Hematopoietic multipotent progenitor cell treated with erythropoietin and hydrocortisone succinate and interleukin-3 and kit ligand, for 17 days (in vitro differentiated cells): ENCODE measurements around the gene SHANK2.

Experiments used
- DNase-seq: peaks from one replicate; pipeline ENCODE4 v3.0.0-alpha.2; 2015; ENCODE audit warnings: low spot score

The SHANK2 gene

DNA sequence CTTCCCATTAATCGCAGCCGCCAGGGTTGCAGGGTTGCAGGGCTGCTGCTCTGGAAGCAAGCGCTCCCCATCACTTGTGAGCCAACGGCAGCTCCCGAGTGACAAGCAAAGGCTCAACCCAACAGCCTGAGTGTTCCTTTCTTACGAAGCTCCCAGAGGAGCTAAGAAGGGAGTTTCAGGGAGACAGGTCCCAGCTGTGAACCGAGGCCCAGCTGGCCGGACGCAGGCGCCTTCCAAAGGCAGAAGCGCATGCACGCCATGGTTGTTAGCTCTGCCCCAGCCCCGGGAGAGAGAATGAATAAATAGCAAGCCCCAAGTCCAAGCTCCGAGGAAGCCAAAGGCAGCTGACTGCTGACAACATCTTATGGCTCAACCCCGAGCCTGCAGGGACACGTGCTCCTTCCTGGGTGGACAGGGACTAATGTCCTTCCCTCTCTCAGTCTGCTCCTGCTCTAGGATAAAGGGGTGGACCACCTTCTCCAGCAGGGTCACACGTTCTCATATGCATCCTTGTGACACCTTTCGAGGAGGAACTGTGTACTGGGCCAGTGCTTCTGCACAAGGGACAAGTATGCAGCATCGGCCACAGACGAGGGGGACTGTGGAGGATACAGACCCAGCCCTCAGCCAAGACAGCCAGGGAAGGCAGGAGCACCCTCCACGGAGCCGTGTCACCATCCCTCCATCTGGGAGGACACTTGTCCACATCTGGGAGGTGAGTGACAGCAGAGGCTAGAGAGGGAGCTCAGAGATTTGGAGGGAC, 29.9 kb downstream of the SHANK2 start:
- no peak for DNase-seq

DNA sequence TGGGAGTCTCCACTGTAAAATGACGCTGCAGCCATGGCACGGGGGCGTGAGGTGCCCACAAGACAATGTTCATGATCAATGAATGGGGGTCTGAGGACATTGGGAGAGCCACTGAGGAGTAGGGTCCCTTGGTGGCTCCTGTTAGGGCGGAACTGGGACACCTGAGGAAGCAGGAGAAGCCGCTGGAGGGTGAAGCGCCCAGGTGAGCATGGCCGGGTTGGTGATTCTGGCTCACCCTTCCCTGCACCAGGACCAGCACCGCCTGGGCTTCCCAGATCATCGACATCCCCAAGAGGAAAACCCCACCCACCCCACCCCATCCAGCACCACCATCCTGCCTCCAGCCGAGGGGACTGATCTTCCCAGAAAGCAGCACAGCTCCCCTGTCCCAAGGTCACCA, 30.6 kb downstream of the SHANK2 start:
- DNase-seq = no peak

DNA sequence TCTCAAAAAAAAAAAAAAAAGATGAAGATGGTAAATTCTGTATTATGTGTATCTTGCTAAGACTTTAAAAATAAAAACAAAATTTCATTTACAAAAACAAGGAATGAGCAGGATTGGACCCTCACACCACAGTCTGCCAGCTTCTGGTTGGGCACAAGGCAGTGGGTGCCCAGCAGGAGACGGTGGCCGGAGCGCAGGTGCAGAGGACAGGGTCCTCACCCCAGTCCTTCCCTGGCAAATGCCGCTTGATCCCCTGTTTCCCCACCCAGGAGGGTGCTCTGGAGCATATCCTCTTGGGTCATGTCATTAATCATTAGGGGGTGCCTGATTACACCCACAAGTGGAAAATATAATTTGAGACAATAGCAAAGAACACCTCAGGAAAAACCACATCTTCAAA, 31.2 kb downstream of the SHANK2 start:
- DNase-seq = no peak

DNA sequence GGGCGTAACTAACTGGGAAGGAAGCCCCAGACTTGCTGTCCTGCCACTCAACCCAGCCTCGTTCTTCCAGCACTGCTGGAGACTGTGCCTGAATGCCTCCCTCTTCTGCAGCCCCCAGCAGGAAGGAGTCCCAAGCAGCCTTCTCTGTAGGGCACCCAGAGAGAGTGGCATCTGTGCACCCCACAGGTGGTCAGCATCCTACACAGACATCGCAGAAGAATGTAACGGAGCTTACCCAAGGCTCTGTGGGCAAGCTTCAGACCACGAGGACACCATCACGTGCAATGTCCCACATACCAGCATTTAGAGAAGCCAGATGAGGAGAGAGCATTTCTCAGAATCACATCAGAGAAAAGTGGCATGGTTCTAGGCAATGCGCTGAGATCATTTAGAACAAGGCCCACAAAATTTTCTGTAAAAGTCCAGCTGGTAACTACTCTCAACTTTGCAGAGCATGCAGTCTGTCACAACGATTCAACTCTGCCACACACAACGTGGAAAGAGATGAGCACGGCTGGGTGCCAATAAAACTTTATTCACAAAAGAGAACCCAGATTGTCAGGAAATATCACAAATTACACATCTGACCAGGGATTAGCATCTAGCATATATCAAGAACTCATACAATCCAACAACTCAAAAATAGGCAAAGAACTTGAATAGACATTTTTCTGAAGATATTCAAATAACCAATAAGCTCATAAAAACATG, 33.4 kb downstream of the SHANK2 start:
- DNase-seq = no peak

DNA sequence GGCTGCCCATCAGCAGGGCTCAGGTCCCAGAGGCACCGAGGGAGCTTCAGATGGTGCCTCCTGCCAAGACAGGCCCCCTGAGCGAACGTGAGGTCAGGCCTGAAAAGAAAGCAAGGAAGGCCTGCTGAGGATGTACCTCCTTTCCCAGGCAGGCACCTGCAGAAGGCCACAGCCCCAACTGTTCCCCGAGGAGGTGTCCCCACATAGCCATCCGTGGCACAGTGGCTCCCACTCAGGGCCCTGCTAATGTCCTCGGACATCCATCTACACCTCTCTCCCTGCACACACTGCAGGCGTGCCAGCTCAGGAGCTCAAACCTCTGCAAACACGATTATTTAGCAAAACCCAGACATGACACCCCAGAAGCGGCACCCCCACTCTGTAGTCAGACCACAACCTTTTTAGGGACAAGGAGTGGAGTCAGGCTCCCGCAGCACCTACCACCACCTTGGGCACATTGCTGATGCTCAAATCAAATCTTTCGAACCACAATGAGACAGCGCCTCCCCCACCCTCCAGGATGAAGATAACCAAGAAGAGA, 36.9 kb downstream of the SHANK2 start:
- DNase-seq = no peak

DNA sequence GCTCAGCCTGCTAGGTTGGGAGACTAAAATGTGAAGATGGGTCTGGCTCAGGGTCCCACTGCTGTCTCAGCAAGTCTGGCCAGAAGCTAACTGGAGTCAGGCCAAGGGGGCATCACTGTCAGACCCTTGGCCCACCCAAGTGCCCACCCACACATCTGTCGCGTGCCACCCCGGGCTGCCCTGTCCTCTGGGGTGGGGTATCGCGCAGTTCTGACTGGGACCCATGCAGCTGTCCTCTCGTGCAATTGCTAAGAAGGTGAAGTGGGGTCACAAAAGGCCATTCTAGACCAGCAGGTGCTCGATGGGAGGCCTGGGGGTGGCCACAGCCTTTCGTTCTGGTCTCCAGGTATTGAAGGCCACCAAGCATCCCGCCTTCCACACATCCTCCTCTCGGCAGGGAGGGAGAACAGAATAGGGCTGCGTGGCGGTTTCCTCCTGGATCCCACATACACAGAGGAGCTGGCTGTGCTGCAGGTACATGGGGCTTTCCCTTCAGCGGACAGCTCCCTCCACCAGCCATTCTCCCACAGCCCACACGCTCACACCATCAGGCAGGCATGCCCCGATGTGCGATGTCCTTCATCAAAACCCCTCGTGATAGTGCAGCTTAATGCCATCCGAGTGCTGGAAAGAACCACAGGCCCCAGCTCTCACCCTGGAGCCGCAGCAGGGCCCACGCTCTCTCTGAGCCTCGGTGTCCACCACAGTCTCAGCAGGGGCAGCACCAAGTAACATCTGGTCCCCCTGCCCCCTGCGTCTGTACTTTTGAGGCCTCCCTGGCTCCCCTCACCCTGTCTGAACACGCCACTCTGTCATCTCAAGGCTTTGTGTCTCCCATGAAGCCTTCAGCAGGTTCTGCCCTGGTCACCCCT, 37.6 kb downstream of the SHANK2 start:
- DNase-seq = no peak

DNA sequence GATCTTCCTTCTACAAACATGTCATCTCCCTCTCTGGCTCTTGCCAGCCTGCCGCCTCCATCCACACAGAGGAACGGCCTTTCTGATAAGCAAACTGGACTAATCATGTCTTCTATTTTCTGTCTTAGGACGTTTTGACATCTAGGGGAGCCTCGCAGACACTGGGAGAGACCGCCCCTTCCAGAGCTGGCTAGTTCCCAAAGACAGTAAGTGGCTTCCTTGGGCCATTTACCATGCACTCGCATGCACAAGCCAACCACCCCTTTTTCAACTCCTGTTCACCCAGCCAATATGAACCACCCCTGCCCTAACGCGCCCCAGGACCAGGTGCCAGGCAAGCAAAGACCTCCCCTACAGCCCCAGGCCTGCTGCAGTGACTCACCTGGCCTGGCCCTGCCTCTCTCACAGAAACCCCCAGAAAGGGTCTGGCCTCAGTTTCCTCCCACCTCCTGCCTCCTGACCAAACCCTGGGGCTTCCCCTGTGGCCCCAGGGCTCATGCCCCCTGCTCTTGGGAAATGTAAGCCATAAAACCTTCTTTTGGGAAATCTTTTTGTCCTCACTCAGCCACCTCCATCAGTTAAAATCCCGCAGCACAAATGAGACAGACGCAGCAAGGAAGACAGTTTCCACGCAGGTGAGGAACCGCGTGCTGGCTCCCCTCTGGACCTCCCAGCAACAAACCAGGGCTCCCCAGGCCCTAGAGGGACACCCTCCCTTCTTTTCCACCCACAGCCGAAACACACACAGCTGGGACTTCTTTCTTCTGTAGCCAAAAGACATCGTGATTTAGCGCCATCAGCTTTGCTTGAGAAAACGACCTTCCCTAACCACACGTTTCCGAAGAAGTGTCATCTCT, 38.5 kb downstream of the SHANK2 start:
- no peak for DNase-seq

DNA sequence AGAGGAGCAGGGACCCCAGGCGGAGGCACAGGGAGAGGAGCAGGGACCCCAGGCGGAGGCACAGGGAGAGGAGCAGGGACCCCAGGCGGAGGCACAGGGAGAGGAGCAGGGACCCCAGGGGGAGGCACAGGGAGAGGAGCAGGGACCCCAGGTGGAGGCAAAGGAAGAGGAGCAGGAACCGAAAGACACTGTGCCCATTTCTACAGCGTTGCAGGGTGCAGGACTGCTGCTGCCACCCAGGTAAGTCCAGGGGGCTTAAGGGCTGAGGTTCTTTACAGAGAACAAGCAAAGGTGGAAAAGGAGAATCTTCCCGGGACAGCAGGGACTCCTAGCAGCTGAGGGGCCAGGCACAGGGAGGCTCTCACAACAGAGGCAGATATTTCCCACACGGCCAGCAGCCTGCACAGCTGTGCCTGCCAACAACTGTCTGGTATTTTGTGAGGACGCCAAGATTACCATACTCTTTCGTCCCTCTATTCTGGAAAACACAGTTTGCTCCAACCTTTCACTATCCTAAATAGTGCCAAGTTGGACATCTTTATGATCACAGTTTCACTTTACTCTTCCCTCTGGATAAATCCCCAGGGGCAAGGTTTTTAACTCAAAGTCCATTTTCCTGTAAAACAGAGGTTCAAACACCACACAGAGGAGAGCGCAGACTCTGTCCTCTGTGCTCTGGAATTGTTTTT, 39.4 kb downstream of the SHANK2 start:
- DNase-seq = no peak

DNA sequence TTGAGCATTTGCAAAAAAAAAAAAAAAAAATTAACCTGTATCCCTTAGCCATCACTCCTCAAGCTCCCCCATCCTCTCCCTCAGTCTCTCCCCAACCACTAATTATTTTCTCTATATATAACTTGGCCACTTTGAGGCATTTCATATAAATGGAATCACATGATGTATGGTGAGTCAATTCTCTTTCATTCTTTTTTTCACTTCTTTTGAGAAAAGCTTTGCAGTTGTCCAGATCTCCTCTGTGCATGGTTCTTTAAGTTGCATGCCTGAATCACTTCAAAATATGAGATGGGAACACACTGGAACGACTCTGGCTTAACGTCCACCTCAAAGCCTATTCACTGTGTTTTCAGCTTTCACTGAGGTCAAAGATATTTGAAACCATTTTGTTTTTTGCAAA, 40.7 kb downstream of the SHANK2 start:
- DNase-seq = no peak

DNA sequence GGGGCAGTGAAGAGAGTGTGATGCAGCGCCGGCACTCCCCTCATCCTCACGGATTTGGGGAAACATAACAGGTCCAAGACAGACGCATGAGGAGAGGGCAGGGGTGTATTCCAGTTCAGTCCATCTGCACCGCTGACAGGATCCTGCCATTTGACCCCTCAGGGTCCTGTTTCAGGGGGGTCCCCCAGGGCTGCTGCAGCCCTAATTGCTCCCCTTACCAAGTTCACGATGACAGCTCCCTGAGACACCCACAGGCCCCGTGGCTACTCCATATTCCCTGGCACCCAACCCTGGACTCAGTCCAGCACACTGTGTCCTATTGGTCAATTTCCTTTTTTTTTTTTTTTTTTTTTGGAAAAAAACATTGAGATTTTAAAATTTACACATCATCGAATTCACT, 41.5 kb downstream of the SHANK2 start:
- DNase-seq = no peak

DNA sequence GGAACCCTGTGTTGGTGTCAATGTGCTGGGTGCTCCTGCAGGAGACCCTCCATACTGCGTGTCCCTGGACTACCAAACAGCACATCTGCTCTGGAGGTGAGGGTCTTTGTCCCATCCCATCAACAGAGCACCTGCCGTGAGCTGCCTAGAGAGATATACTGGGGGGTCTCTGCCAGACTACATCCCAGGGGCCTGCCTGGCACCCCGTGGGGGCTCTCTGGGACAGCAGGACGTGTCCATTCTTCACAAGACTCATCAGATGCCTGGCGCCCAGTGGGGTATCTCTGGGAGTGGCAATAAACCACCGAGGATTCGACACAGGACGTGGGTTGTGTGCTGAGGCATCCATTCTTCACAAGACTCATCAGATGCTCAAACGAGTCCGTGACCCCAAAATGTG, 42.7 kb downstream of the SHANK2 start:
- DNase-seq = no peak

DNA sequence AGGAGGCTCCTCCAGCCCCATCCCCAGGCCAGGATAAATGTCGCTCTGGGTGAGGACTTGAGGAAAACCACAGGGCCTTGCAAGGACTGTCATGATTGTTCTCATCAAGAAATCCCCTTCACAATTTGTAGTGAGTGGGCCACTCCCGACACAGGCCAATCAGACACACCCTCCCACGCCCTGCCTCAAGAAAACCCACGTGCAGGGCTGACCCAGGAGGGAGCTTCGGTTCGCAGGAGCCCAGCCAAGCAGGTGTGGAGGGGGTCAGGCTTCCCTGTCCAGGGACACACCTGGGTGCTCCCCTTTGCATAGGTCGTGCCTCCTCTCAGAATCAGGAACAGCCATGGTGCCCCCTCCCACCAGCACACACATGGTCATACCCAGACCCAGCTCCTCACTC, 43.2 kb downstream of the SHANK2 start:
- no peak for DNase-seq

DNA sequence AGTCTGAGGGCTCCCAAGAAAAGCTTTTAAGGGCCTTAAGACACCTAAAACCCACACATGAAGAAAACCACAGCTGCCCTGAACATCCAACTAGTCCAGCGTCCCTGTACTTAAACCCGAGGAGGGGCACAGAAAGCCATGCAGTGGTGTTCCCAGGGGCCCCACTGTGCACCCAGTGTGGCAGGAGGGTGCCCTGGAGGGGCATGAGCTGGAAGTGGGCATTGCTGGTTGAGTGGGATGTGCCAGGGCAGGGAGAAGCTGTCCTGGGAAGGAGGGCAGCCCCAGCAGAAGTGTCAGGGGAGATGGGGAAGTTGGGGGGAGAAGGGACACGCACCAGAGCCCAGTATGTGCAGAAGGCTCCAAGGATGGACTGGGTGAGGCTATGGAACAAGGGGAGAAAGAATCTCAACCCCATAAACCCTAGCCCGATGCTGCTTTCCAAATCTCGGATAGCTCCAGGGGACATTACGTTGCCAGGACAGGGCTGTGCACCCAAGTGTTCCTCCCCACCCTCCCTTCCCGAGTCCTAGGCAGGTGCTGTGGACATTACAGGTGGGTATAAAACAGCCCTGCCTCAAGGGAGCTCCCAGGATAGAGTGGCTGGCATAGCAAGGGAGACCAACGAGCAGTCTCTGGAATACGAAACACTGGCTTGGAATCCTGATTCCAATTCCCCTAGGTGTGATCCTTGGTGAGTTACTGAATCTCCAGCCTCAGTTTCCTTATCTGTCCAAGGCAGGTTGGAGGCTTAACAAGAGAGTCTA, 44.2 kb downstream of the SHANK2 start:
- no peak for DNase-seq

DNA sequence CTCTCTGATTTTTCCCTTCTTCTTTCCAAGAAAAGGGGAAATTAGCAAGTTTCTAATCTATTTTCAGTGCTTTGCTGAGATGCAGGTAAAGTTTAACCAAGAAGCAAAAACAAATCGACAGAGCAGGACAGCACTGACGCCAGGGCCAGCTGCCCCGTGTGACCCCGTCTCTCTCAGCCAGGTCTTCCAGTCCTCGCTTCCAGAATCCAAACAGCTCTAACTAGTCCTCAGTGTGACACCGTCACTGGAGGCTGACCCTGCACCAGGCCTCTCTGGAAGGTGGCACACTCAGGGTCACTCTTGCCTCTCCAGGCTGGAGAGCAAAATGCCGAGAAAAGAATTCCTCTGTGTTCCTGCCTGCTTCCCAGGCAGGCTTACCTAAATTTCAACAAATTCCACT, 44.8 kb downstream of the SHANK2 start:
- no peak for DNase-seq

DNA sequence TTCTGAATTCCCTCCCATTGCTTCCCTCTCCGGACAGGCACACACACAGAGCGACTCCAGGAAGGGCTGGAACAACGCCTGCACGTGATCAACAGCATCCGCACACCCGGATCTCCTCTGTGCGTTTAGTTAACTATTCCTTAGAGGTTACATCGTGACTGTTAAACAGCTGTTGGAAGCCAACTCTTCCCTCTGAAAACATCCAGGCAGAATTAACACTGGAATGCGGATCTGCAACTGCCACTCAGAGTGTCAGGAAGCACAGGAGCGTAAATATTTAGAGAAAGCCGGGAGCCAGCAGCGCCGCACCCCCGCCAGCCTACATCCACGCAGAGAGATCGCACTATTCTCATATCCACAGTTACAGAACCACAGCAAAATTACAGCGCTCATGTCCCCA, 46.2 kb downstream of the SHANK2 start:
- DNase-seq = no peak

DNA sequence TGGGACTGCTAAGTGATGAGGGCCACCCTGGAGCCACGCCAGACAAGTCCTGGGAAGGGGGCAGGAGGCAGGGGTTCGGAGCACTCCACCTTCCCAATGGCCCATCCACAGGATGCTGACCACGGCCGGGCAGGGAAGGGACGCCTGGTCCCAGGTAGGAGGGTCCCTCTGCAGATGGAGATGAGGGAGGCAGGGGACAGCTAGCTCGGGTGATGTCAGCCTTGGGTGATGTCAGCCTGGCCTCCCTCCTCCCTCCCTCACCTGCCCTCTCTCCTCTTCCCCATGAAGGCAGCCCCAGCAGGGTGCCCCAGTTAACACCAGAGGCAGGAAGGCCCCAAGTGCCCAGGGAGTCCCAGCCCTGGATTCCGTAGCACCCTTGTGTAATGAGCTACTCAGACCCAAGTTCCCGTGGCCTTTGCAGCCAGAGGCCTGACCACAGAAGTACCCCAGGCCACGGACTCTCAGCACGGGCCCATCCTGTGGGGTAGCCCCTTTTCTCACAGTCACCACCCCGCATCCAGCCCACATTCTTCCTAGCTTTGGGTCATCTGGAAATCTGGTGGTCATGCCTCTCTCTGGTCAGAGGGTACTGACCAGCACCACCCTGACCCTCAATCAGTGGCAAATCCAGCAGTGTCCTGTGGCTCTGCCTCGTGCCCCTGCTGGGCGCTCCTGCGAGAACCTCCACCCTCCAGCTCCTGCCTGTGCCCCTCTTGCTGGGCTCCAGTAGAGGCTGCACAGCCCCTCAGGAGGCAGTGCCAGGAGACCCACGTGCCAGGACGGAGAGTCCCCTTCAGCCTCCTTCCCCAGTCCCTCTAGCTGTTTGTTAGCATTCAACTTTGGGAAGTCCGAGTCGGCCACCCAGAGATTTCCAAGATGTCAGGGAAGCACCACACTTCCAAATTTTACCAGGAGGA, 47.4 kb downstream of the SHANK2 start:
- no peak for DNase-seq

DNA sequence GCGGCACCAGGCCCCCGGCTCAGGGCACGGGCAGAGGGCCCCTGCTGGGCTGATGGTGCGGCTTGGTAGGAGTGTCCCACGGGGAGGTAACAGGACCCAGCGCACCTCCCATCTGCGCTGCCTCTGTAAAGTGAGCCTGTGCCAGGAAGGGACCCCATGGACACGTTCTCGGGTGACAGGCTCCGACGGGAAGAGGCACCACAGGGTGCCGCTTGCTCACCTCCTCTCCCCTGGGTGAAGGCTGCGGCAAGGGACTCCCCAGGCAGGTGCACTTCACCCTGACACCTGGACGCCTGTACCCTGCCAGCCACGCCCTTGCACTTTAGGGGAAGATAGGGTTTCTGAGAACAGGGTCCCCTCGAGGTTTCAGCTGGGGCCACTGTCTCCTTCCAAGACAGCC, 48.1 kb downstream of the SHANK2 start:
- DNase-seq = no peak

DNA sequence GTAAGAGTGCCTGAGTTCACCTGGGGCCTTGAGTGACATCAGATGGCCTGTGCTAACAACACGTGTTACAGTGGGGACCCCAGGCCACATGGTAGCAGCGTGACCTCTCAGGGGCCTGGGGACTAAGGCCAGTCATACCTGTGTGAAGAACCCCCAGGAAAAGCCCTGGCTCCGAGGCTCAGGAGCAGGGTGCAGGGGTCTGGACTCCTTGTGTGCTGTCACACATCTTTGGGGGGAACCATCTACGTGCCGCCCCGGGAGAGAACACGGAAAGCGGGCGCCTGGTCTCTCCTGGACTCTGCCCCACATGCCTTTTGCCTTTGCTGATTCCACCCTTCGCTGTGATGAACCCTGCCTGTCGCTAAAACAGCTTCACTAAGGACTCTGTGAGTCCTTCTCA, 48.7 kb downstream of the SHANK2 start:
- DNase-seq = no peak

DNA sequence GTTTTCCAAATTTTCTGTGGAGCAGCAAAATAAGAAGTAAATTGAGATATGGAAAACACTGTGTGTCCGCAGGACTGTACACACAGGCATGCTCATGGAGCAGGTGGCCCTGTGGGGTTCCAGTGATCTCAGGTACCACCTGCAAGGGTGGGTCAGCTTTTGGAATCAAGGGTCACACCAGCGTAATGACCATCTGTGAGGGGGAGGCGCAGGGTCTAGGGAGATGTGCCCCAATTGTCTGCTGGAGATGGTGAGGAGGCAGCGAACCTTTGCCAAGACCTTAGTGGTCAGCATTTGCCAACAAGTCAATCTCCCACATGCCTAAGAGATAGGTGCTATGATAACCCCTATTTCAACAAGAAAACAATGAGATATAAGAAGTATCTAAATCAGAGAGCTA, 49.4 kb downstream of the SHANK2 start:
- DNase-seq = no peak
